HFF-Myc (cell line): ENCODE data around the gene BPIFB2.

Experiments
- DNase-seq: peaks from one replicate; pipeline ENCODE4 v3.0.0-alpha.2; 2011; ENCODE audit warnings: low read depth; ENCODE audit errors: extremely low read depth
- H3K4me3 ChIP-seq: replicated peaks from 2 replicates; pipeline ENCODE4 v1.5.1; 2011; ENCODE audit warnings: low read depth, mild to moderate bottlenecking, control low read depth, low read length
- CTCF ChIP-seq: IDR thresholded peaks from 2 replicates; pipeline ENCODE4 v1.5.1; 2012; ENCODE audit warnings: mild to moderate bottlenecking, low read depth, low read length, control low read depth; ENCODE audit errors: missing control alignments

Gene BPIFB2

GRCh38 chr20:33020278-33021161, 13.0 kb downstream of the BPIFB2 start:
- TF ChIP-seq CTCF, result no peak
- H3K4me3 ChIP-seq, result no peak overlapping the region
- no peak for DNase-seq

GRCh38 chr20:33021879-33022278, 14.4 kb downstream of the BPIFB2 start:
- no peak for TF ChIP-seq CTCF
- H3K4me3 ChIP-seq, result no peak overlapping the region
- no peak for DNase-seq

- H3K4me3 ChIP-seq, result no peak overlapping the region
- no peak for DNase-seq
- TF ChIP-seq CTCF, result no peak
These were observed 14.8 kb downstream of the BPIFB2 start for GRCh38 chr20:33022289-33022688.

- DNase-seq, result no peak
These were observed 15.4 kb downstream of the BPIFB2 start for GRCh38 chr20:33022694-33023438.

GRCh38 chr20:33023439-33024242, 16.1 kb downstream of the BPIFB2 start:
- TF ChIP-seq CTCF, result no peak
- DNase-seq, result no peak
- no peak overlapping the region for H3K4me3 ChIP-seq

More at GRCh38 chr20:33022694-33023438, 15.4 kb downstream of the BPIFB2 start:
- H3K4me3 ChIP-seq, result no peak overlapping the region
- TF ChIP-seq CTCF, result no peak

- no peak for TF ChIP-seq CTCF
- no peak overlapping the region for H3K4me3 ChIP-seq
- no peak for DNase-seq
These were observed 16.7 kb downstream of the BPIFB2 start for GRCh38 chr20:33024243-33024560.
